HG03045 (cell line): ENCODE results near the gene GABPA.
"Not testable (repeated sequence)": the region's sequence is repeated elsewhere in the genome, so short reads cannot be mapped to it uniquely, and the experiment has no call there.

Source experiments
- ATAC-seq: cut with Tn5 transposase; IDR thresholded peaks from one replicate; pipeline ENCODE4 v1.9.1; 2021; ENCODE audit warnings: mild to moderate bottlenecking, moderate library complexity; ENCODE audit not compliant: unreplicated experiment

GABPA gene

DNA sequence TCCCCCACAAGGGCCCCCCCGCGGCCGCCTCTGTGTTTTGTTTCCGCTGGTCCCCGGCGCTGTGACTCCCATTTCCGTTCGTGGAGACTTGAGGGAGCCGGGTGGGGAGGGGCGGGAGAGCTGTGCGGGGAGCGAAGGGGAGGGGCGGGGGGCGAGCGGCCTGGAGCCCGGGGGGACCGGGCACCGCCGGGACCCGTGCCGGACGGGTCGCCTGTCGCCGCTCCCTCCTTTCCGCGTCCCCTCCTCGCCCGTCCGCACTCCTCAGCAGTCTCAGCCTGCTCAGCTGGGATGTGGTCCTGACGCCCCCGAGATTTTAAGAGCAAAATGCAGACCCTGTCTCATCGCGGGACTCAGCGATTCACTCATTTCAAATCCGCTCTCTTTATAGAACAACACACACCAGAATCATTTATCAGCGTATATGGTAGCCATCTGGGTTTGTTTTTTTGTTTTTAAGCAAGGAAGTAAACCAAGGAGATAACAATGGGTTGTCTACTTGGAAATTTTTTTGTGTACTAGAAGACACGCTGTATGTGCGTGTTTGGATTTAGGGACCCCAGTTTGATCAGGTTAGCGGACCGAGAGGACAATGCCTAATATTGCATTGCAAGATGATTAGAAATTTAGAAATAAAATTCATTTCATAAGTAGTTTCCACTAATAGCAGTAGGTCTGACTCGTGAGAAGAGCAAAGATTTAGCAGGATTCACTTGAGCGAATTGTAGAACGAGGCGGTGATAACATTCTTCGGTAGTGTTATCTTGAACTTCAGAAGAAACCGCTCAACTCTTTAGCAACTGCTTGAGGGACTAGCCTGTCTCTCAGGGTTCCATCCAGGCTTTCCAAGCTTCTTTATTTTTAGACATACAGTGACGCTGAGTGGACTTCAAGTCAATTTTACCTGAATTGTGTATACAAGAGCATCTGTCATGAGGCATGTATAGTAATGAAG is 1.1 kb downstream of the GABPA start:
- peak; percentile 17 for ATAC-seq

DNA sequence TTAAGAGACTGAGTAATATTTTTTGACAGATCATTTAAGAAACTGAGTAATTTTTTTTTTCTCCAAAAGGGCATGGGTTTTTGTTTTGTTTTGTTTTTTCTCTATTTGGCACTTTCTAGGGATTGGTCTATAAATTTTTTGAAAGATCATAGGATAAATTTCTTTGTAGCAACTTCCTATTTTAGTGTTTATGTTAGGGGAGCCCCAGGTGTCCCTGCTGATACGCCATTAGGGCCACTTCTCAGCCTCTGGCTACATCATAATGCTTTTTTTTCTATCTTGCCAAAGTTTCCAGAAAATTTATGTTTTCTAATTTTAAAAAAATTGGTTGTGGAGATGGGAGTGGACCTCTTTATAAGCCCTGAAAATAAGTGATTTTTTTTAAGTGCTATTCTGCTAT is 2.6 kb downstream of the GABPA start:
- ATAC-seq, result no peak

DNA sequence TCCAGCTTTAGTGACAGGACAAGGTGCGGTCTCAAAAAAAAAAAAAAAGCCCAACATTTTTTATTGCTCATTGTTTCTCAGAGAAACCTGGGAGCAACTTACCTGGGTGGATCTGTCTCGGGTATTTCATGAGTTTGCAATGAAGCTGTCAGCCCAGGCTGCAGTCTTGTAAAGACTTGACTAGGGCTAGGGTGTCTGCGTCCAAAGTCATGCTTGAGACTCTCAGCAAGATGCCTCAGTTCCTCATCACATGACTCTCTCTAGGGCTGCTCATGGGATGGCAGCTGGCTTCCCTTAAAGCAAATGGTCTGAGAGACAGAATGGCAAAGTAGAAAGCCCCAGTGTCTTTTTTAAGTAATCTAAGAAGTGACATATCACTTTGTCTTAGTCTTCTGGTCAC is 8.1 kb downstream of the GABPA start:
- no peak for ATAC-seq

DNA sequence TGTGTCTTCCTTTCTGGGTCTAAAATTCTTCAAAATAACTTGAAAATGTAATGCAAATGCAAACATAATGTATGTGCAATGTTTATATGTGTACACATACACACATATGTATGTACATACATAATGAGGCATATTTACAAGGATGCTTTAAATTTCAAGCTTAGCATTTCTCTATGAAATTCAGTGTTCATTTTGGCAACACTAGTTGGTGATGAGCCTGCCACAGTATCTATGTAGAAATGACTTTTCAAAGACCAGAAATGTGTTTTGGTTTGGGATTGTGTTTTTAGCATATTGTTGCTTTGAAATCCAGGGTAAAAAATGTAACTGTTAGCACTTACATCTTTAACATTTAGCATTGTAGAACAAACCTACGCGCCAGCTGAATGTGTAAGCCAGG is 10.1 kb downstream of the GABPA start:
- no peak for ATAC-seq

DNA sequence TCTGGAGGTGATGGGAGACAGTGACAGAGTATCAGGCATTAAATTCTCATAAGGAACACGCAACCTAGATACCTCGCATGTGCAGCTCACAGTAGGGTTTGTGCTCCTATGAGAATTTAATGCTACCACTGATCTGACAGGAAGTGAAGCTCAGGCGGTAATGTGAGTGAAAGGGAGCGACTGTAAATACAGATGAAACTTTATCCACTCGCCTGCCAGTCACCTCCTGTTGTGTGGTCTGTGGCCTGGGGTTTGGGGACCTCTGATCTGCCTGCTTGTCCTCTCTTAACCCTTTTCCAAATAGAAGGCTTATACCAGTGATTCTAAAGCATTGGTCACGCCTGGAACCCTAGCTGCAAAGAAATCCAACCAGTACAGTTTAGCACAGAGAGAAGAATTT is 15.3 kb downstream of the GABPA start:
- no peak for ATAC-seq

DNA sequence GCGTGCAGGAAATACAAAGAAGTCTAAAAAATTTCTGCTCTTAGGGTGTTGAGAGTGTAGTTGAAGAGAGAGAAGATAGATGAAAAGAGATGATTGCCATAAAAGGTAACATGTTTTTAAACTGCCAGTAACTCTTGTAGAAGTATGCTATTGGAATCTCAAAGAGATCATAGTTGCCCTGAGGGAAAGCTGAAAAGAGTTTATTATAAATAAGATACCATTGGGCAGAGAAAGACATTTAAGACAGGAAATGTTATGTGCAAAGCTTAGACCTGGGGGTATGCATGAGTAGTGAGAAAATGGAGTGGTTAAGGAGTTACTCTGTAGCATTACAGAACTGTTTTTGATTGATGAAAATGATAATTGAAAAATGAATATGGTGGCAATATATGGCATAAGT is 17.6 kb downstream of the GABPA start:
- ATAC-seq, result no peak

DNA sequence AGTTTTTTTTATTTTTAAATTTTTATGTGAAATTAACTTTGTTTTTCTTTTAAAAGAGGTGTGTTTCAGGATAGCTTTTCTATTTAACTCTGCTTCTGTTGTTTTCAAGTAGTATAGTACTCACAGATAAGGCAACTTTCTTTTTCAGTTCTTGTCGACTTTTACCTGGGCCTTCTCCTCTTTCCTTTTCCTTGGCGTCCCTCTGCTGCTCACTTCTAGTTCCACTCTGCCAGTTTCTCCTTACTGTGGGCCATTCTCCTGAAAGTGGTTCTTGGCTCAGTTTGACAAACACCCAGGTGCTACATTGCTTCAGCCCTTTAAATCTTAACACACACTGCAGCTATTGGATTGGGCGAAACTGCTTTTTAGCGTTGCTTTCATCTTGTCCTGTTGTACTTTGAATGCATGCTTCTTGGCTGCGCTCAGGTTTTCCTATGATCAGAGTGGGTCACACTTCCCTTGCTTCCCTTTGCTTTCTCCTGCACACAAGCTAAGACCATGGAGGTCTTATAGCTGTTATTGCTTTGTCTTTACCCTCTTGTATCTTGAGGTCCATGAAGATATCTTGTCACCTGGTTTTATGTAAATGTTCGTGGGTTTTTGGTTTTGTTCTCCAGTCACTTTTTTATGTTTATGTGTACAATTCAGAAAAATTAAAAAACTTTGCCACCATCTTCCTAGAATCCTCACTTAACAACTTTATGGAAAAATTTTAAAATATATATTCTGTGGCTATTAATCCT is 21.6 kb downstream of the GABPA start:
- no peak for ATAC-seq

DNA sequence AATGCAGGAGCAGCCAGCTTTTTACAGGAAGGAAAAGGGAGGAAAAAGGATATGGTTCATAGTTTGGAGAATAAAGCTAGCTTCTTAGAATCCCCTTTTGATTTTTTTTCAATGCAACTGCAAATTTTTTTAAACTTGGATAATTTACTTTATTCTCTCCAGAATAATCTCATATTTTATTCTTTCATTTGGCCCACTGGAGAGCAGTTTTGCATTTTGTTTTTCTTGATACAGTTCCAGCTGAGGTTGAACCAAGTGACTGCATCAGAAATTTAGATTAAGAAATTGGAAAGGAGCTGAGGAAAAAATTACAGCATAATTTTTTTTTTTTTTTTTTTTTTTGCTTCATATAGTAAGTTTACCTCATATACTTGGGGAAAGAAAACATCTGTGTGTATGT is 22.8 kb downstream of the GABPA start:
- ATAC-seq, result no peak

DNA sequence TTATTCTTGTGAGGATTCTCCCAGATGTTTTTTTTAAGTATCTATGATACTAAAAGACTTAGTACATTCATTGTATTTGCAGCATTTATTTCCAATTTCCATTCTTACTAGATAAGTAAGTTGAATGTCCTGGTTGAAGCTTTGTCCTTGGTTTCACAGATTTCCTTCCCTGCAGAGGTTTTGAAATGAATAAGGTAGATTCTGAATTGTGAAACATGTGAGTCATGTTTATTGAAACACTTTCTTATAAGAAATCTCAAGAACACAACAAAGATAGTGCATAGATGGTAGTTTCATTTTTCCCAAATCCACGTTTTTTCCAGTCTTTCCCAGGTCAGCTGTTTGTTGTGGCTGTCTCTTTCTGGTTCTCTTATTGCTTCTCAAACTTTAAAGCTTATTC is 24.8 kb downstream of the GABPA start:
- no peak for ATAC-seq

DNA sequence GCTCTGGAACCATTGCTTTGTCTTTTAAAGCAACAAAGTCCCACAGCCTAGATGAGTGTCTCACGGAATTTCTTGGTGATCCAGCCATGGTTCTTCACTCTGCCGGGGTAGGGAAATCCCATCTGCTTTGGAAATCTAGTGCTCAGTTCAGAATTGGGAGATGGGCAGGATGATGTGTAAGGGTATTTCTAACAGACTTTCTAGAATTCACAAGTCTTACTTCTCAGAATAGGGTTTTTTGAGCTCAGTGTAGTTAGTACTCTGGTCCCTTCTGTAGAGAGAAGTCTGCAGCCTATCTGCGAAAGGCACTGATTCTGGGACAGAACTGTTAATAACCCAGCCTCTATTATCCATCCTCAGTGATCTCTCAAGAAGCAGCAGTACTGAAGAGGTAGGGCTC is 25.3 kb downstream of the GABPA start:
- no peak for ATAC-seq

DNA sequence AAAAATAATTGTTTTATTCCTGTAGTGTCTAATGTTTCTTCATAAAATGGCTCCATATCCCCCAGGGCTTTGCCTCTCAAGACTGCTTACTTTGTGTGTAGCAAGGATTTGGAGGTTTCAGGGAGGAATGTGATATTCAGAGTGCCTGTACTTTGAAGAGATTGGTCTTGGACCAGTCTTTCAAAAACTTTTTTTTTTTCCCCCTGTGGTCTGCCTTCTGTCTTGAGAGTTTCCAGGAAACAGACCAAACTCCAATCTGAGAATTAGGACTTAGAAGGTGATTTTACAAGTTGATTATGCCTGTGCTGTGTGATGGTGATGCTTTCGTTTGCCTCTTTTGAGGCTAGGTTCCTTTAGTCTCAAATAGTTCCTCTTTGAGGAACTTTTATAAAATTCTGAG is 25.9 kb downstream of the GABPA start:
- no peak for ATAC-seq

DNA sequence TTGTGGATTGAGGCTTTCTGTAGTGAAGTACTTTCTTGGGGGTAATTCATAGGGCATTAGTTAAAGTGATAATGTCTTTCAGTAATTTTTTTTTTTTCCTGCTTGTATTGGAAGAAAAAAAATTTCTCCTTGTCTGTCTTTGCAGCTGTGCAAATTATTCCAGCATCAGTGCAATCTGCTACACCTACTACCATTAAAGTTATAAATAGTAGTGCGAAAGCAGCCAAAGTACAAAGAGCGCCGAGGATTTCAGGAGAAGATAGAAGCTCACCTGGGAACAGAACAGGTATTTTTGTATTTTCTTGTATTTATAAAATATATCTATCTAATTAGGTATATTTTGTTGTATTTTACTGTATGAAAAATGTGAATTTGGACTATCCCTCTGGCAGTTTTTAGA is 29.3 kb downstream of the GABPA start:
- ATAC-seq, result no peak

DNA sequence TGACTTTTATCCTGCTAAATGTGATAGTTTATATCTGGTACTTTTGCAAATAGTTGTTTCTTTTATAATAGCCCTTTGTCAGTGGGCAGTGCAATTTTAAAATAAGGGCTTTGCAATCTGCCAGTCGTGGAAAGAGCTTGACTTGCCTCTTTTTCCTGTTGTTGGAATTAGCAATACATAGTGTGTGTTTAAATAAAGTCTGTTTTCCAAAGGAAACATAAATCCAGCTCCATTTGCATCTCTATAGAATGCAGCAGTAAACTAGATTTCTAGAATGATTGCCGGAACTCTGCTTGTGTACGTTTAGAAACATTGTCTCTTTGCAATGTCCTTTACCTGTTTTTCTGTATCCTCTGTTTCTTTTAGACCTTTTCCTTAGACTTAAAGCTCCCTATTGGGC is 33.1 kb downstream of the GABPA start:
- ATAC-seq, result no peak

DNA sequence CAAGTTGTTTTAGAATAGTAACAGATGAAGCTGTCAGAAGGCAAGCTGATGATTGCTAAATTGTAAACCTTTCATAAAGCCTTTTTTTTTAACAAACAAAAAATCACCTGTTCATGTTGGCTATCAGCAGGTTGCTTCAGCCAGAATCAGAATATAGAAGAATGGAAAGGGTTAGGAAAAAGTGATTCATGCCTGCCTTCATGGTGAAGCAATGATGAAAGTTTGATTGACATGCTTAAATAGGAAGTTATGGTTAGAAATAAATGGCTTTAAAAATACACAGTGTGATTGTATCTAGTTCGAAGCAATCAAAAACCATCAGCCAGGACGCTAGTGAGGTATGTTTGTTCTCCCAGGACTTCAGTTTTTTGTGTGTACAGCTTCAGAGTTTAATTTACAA is 37.9 kb downstream of the GABPA start:
- no peak for ATAC-seq

DNA sequence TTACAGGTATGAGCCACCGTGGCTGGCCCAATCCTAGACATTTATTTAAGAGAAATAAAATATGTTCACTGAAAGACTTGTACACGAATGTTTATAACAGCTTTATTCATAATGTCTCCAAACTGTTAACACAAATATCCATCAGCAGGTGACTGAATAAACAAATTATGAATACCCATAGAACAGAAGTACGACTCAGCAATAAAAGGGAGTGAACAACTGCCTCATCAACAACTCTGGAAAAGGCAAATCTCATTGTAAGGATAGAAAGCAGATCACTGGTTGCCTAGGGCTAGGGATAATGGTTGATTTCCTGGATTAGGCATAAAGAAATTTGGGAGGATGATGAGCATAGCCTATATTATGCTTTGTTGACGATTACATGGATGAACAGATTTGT is 41.7 kb downstream of the GABPA start:
- no peak for ATAC-seq

DNA sequence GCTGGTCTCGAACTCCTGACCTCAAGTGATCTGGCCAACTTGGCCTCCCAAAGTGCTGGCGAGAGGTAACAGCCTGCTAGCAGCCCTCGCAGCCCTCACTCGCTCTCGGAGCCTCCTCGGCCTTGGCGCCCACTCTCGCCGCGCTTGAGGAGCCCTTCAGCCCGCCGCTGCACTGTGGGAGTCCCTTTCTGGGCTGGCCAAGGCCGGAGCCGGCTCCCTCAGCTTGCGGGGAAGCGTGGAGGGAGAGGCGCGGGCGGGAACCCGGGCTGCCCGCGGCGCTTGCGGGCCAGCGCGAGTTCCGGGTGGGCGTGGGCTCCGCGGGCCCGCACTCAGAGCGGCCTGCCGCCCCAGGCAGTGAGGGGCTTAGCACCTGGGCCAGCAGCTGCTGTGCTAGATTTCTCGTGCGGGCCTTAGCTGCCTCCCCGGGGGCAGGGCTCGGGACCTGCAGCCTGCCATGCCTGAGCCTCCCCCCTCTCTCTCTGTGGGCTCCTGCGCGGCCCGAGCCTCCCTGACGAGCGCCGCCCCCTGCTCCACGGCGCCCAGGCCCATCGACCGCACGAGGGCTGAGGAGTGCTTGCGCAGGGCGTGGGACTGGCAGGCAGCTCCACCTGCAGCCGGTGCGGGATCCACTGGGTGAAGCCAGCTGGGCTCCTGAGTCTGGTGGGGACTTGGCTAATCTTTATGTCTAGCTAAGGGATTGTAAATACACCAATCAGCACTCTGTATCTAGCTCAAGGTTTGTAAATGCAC is 43.5 kb downstream of the GABPA start:
- not testable (repeated sequence) for ATAC-seq

DNA sequence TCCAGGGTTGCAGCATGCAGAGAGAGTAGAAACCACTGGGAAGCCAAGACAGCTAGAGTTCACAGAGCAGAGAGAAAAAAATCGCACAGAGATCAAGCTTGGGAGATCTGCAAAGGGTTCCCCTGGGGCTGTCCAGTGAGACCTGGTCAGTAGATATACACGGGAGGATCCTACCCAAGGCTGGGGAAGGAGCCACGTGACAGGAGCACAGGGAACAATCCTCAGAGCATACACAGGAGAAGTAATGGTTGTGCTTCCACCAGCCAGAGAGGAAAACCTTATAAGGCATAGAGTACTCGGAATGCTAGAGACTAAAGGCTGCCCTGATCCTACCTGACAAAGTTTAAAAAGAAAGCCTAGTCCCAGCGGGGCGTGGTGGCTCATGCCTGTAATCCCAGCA is 53.9 kb downstream of the GABPA start:
- no peak for ATAC-seq

DNA sequence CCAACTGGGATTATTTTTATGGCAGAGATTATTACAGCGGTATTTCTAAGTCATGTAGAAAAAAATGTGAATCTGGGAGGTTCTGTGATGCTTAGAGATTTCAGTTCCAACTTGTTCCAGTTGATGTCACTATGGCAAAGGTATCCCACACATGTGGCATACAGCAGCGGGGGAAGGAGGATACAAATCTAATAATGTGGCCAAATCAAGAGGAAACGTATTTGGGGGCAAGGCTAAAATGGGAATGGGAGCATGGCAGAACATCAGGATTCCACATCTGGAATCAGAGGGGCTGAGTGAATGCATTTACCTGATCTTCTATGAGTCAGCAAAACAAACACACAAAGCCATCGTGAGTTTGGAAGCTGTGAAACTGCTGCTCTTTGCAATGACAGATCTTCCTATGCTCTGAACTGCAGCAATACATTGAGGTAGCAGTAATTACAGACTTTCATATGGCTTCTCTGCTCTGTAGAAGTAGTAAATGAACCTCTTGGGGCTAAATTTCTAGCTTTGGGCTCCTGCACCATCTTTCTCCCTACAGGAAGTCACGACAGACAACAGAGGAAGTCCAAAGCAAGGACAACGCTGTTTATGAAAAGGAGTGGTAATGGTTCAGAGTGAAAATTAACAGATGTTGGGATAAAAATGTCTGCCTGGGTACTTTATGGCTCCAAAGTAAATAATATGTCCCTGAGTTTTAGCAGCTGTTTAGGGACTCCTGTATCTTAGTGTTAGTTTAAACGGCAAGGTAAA is 55.5 kb downstream of the GABPA start:
- no peak for ATAC-seq

DNA sequence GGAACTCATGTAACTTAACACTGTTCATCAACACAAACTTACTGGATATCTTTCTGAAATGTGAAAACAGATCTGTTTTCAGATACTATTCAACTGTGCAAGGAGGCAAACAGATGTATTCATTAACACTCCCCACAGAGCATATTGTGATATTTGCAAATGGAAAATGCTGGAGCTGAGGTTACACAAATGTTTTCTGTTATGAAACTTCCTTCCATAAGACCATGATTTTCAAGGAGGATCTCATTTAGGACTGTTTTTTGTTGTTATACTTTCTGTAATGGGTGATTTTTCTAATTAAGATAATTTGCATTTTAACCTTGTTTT is 56.1 kb downstream of the GABPA start:
- ATAC-seq, result no peak

DNA sequence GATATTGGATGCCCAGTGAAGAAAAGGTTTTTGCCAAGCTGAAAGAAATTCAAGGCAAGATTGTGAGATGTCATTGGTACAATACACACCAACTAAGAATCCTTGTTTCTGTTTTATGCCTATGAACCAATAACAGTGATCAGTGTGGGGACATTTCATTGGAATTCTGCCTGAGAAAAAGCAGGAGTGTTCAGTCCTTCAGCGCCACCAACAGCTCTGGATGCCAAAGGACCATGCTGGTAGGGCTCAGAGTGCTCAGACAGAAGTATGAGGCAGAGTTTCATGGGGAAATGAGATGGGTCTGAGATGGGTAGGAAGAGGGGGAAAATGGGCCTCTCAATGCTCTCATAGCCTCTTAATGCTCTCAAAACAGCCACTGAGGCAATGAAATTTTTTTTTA is 56.5 kb downstream of the GABPA start:
- no peak for ATAC-seq
